Keratinocyte (primary cell): Measurements from ENCODE around the gene PCDH15. TPM values are rescaled to one million over a fixed set of nuclear protein-coding genes. Genes with fewer than 3 reads are reported as not detected.

Experiments used
- DNase-seq: peaks from one replicate; pipeline ENCODE4 v3.0.0-alpha.2; 2011; ENCODE audit warnings: low read depth, missing footprints, low spot score
- FAIRE-seq: peaks from 2 replicates; lab custom pipeline; 2011; peaks lifted over from hg19 to GRCh38; lab: Jason Lieb, UNC
- H2AFZ ChIP-seq: 2 replicates; pipeline ENCODE4 v1.6.0; 2012; ENCODE audit warnings: low read length, control low read depth, inconsistent platforms; ENCODE audit not compliant: control insufficient read depth
- H3K27ac ChIP-seq: 2 replicates; pipeline ENCODE4 v1.5.1; 2011; ENCODE audit warnings: low read length; ENCODE audit not compliant: control insufficient read depth, insufficient read depth
- H3K27me3 ChIP-seq: 3 replicates; pipeline ENCODE4 v1.6.0; 2011; ENCODE audit warnings: low read length; ENCODE audit not compliant: control insufficient read depth, insufficient read depth; ENCODE audit errors: extremely low read depth
- H3K36me3 ChIP-seq, 2 experiments: 2 replicates in 1 of 2; 3 replicates in 1 of 2; pipeline ENCODE4 v1.5.1; 2011; ENCODE audit warnings: low read length in 2 of 2, mild to moderate bottlenecking in 1 of 2; ENCODE audit not compliant: control insufficient read depth in 2 of 2, insufficient read depth in 2 of 2; ENCODE audit errors: extremely low read depth in 1 of 2
- H3K4me1 ChIP-seq: 3 replicates; pipeline ENCODE4 v1.5.1; 2011; ENCODE audit warnings: low read length; ENCODE audit not compliant: control insufficient read depth, insufficient read depth; ENCODE audit errors: extremely low read depth
- H3K4me2 ChIP-seq: 3 replicates; pipeline ENCODE4 v1.6.0; 2011; ENCODE audit warnings: low read depth, low read length; ENCODE audit not compliant: control insufficient read depth, insufficient read depth; ENCODE audit errors: extremely low read depth
- H3K4me3 ChIP-seq, 3 experiments: fragments of 200-600 bp in 1 of 3; sonication (generic) in 1 of 3; 2 replicates in 2 of 3; 3 replicates in 1 of 3; pipeline ENCODE4 v1.5.1; 2011 to 2016; ENCODE audit warnings: low read length in 3 of 3, mild to moderate bottlenecking in 3 of 3, control low read depth in 2 of 3, inconsistent platforms in 1 of 3, low read depth in 1 of 3, mixed read lengths in 1 of 3, mixed run types in 1 of 3, moderate library complexity in 1 of 3; ENCODE audit not compliant: control insufficient read depth in 2 of 3, insufficient read depth in 2 of 3; ENCODE audit errors: extremely low read depth in 1 of 3
- H3K79me2 ChIP-seq: 2 replicates; pipeline ENCODE4 v1.6.0; 2012; ENCODE audit warnings: low read length; ENCODE audit not compliant: control insufficient read depth, insufficient read depth
- H3K9ac ChIP-seq: 3 replicates; pipeline ENCODE4 v1.6.0; 2011; ENCODE audit warnings: low read length; ENCODE audit not compliant: control insufficient read depth, insufficient read depth; ENCODE audit errors: extremely low read depth
- H3K9me1 ChIP-seq: 3 replicates; pipeline ENCODE4 v1.6.0; 2011; ENCODE audit warnings: low read length; ENCODE audit not compliant: control insufficient read depth, insufficient read depth; ENCODE audit errors: extremely low read depth
- H3K9me3 ChIP-seq: 2 replicates; pipeline ENCODE4 v1.5.1; 2012; ENCODE audit warnings: low read depth, low read length; ENCODE audit not compliant: control insufficient read depth
- H4K20me1 ChIP-seq: 3 replicates; pipeline ENCODE4 v1.6.0; 2011; ENCODE audit warnings: low read length; ENCODE audit not compliant: control insufficient read depth, insufficient read depth; ENCODE audit errors: extremely low read depth
- CTCF ChIP-seq, 3 experiments: IDR thresholded peaks in 1 of 3; conservative IDR thresholded peaks in 1 of 3; optimal IDR thresholded peaks in 1 of 3; 2 replicates in 2 of 3; 3 replicates in 1 of 3; pipeline versions ENCODE3 to v1.5.1; 2011; ENCODE audit warnings: low read length in 3 of 3, mild to moderate bottlenecking in 3 of 3, moderate library complexity in 2 of 3, control low read depth in 1 of 3, inconsistent platforms in 1 of 3; ENCODE audit not compliant: insufficient read depth in 2 of 3; ENCODE audit errors: extremely low read depth in 1 of 3
- EZH2 ChIP-seq: IDR thresholded peaks from one replicate; pipeline ENCODE4 v1.6.1; 2012; ENCODE audit warnings: inconsistent platforms, mild to moderate bottlenecking, low read length, moderate library complexity
- dilution Hi-C: fragments of 300-500 bp; cut with MboI; formaldehyde crosslinking; loops from one replicate; pipeline ENCODE4 v1.7.0; 2020; ENCODE audit warnings: low sequenced_read_pairs; ENCODE audit not compliant: extremely low pct_ligation_motif_present
- polyA plus RNA-seq, 5 experiments: library from polyadenylated mRNA; depleted of rRNA in 3 of 5; stranded (reverse) in 3 of 5; stranded (forward) in 1 of 5; unstranded in 1 of 5; fragments of >200 nt; gene quantifications; 1 replicate in 1 of 5; 2 replicates in 3 of 5; 3 replicates in 1 of 5; pipeline versions ENCODE4 v1.2.1 to v1.2.3, GENCODE V29; 2011 to 2012; ENCODE audit warnings: missing spikeins in 2 of 5, low read depth in 1 of 5, low replicate concordance in 1 of 5

The PCDH15 gene
- polyA plus RNA-seq, 1 donor (not counting 4 experiments of a cell fraction or from before 2014, with no cell fraction given) = not detected

GRCh38 chr10:54198051-54198450, 603.0 kb downstream of the PCDH15 start:
- Histone ChIP-seq H3K4me2 (no peak overlapping the region), H3K9me1 (no peaks in the 10 kb centered on the region), H3K9me3 (no peaks in the 10 kb centered on the region), H4K20me1 (no peaks in the 10 kb centered on the region), H3K36me3 (no peaks in the 10 kb centered on the region), H3K27ac (no peak overlapping the region), H2AFZ (no peak overlapping the region), H3K4me3 (no peak overlapping the region), H3K79me2 (no peaks in the 10 kb centered on the region), H3K27me3 (no peaks in the 10 kb centered on the region), H3K9ac (no peak overlapping the region), H3K4me1 (no peaks in the 10 kb centered on the region)
- dilution Hi-C loops = no loop called here
- DNase-seq = no peak
- FAIRE-seq = no peak
- TF ChIP-seq EZH2 = no peak
- TF ChIP-seq CTCF (optimal IDR thresholded peaks at IDR 0.05 in 1 of 3, IDR thresholded peaks at IDR 0.05 in 1 of 3, conservative IDR thresholded peaks at IDR 0.05 in 1 of 3; ENCODE audit: extremely low read depth in 1 of 3, insufficient read depth in 2 of 3, low read length in 3 of 3) = no peak

DNA sequence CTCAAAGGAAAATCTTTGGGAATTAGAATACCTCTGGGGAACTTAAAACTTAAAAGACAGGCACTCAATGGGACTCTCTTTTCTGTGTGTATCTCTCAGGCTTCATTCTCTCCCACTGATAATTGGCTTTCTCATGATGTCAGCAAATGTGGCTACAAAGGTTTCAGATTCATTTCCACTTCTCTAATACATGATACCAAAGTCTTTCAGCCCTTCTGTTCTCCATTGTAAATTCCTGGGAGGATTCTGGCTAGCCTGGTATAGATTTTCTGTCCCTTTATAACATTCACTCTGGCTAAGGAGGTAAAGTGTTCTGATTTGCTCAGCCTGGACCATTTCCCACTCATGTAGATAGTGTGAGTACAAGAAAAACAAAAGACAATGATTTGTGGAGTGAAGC, 606.2 kb downstream of the PCDH15 start:
- no peaks in the 10 kb centered on the region for H3K9me1 ChIP-seq
- no peaks in the 10 kb centered on the region for H4K20me1 ChIP-seq
- FAIRE-seq = no peak
- H3K4me1 ChIP-seq = no peaks in the 10 kb centered on the region
- no peaks in the 10 kb centered on the region for H3K79me2 ChIP-seq
- no peak overlapping the region for H3K4me2 ChIP-seq
- no peaks in the 10 kb centered on the region for H3K9me3 ChIP-seq
- DNase-seq = no peak
- TF ChIP-seq CTCF (optimal IDR thresholded peaks at IDR 0.05 in 1 of 3, IDR thresholded peaks at IDR 0.05 in 1 of 3, conservative IDR thresholded peaks at IDR 0.05 in 1 of 3; ENCODE audit: extremely low read depth in 1 of 3, insufficient read depth in 2 of 3, low read length in 3 of 3) (no peak), EZH2 (no peak)
- H3K27ac ChIP-seq = no peak overlapping the region
- dilution Hi-C loops = no loop called here
- H3K27me3 ChIP-seq = no peaks in the 10 kb centered on the region
- no peak overlapping the region for H2AFZ ChIP-seq
- no peaks in the 10 kb centered on the region for H3K36me3 ChIP-seq
- H3K9ac ChIP-seq = no peak overlapping the region
- H3K4me3 ChIP-seq = no peak overlapping the region
